Activated naive CD8-positive, alpha-beta T cell (primary cell): ENCODE measurements around the gene RER1.

Experiments
- H3K27ac Mint-ChIP-seq: one replicate; pipeline ENCODE4 v1.8.0; 2021; ENCODE audit warnings: mixed read lengths
- H3K27me3 Mint-ChIP-seq: one replicate; pipeline ENCODE4 v1.8.0; 2021; ENCODE audit warnings: mixed read lengths
- H3K36me3 Mint-ChIP-seq: one replicate; pipeline ENCODE4 v1.8.0; 2021; ENCODE audit warnings: mixed read lengths
- H3K4me1 Mint-ChIP-seq: one replicate; pipeline ENCODE4 v1.8.0; 2021; ENCODE audit warnings: low read depth, mixed read lengths
- H3K4me3 Mint-ChIP-seq: one replicate; pipeline ENCODE4 v1.8.0; 2021; ENCODE audit warnings: mild to moderate bottlenecking, mixed read lengths
- H3K9me3 Mint-ChIP-seq: one replicate; pipeline ENCODE4 v1.8.0; 2021; ENCODE audit warnings: low read depth, mixed read lengths

The RER1 gene, protein sequence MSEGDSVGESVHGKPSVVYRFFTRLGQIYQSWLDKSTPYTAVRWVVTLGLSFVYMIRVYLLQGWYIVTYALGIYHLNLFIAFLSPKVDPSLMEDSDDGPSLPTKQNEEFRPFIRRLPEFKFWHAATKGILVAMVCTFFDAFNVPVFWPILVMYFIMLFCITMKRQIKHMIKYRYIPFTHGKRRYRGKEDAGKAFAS

DNA sequence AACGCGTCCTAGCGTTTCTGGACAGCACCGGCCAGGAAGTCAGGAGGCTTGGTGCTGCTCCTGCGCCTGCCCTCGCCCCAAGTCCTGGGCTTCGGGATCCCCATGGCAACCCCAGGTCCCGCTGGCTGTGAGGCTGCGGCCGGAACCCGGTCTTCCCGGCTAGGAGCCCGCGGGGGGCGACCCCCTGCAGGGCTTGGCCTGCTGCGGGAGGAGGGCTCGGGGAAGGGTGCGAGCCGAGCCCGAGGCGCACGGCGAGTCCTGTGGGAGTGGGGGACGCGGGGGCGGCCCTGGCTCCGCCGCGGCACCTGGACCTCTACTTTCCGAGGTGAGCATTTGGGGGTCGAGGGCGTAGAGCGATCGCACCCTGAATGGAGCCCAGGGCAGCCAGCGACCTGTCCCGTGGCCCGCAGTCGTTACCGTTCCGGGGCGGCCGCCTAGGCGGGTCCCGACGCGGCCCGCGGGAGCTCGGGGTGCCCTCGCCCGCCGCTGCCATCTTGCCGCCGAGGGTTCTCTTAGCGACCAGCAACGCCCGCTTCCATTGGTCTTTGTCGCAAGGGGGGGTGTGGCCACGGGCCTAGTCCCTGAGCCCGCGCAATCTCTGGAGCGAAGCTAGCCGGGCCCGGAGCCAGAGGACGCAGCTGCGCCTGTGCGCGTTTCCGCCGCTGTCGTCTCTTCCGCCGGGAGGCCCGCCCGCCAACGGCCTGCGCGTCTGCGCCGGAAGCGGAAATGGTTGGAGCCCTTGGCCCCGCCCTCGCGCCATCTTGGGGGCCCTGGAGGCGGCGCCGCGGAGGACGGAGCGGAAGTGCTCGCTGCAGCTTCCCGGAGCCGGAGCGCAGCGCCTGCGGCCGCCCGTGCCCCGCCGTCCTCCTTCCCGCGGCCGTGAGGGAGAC is at the start of gene RER1, which contains the start of gene MORN1:
Gene RER1 (plus strand): TSS at position 801 of the 890 bp plus-strand sequence. CDS start 3,950 bp downstream, outside the sequence.
Gene MORN1 (minus strand): TSS at position 514 of the 890 bp plus-strand sequence. CDS start 21 bp downstream, at position 493.
- Mint-ChIP-seq H3K9me3 (no peaks in the 10 kb centered on the region), H3K27ac (peak within 1 kb of the TSS; percentile 68), H3K27me3 (no peaks in the 10 kb centered on the region), H3K4me3 (peak within 1 kb of the TSS; percentile 94), H3K4me1 (peaks cover 29% of the 10 kb centered on the region), H3K36me3 (no peaks in the 10 kb centered on the region)

DNA sequence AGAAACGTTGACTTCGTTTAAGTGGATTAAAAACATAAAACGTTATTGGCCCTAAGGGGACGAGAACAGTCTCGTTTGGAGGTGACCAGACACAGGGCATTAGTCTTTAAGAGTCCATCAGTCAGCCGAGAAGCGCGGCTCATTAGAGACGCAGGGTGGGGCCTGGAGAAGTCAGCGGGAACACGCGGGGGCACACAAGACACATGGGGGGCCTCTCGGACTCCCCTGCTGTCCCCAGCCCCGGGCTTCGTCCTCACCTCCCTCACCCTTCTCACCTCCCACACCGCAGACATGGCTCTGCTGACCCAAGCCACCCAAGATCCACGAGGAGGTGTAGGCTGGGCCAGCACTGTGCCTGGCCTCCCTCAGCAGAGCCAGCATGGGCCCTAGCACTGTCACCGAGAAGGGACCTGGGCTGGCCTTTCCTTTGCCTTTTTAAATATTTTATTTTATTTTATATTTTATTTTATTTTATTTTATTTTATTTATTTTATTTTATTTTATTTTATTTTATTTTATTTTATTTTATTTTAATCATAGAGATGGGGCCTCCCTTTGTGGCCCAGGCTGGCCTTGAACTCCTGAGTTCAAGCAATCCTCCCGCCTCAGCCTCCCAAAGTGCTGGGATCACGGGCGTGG is 49.1 kb upstream of the RER1 start:
- H3K27ac Mint-ChIP-seq = no peak overlapping the region
- H3K36me3 Mint-ChIP-seq = no peaks in the 10 kb centered on the region
- H3K27me3 Mint-ChIP-seq = no peaks in the 10 kb centered on the region
- H3K4me1 Mint-ChIP-seq = no peaks in the 10 kb centered on the region
- H3K4me3 Mint-ChIP-seq = no peak overlapping the region
- no peaks in the 10 kb centered on the region for H3K9me3 Mint-ChIP-seq

DNA sequence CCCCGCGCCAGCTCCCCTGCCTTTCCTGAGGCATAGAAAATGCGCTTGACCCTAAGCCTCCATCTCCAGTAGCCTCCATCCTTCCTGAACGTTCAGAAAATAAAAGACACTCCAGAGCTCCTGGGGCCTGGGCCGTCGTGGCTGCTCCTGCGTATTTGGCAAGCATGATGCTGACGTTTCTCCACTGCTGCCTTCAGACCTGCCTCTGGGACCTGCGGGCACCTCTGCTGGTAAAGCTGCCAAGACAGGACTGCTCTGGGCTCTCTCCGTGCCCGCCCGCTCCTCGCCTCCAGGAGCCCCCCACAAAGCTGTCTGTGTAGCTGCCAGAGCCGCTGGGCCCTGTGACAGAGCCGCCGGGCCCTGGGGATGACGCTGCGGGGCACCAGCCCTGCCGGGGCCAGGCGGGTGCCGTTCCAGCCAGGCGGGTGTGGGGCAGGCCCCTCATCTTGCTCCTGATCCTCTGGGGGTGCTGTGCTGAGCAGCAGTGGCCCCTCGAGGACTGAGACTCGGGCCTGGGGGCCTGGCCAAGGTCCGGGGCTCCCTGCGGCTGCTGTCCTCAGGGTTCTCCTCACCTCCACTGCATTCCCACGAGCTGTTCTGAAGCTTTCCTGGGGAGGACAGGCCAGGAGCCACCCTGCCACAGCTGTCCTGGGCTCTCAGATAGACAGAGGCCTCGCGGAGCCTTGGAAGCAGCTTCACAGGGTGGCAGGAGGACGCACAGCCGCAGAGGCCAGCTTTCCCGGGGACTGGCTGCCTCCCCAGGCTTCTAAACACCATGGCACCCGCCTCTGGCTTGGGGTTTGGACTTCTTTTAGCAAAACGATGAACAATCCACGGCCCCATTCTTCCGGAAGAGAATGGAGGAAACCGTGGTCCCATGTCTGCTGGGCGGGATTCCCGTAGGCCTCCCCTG is 48.4 kb upstream of the RER1 start:
- no peaks in the 10 kb centered on the region for H3K4me1 Mint-ChIP-seq
- no peak overlapping the region for H3K4me3 Mint-ChIP-seq
- H3K36me3 Mint-ChIP-seq = no peaks in the 10 kb centered on the region
- H3K27ac Mint-ChIP-seq = no peak overlapping the region
- H3K27me3 Mint-ChIP-seq = no peaks in the 10 kb centered on the region
- H3K9me3 Mint-ChIP-seq = no peaks in the 10 kb centered on the region

DNA sequence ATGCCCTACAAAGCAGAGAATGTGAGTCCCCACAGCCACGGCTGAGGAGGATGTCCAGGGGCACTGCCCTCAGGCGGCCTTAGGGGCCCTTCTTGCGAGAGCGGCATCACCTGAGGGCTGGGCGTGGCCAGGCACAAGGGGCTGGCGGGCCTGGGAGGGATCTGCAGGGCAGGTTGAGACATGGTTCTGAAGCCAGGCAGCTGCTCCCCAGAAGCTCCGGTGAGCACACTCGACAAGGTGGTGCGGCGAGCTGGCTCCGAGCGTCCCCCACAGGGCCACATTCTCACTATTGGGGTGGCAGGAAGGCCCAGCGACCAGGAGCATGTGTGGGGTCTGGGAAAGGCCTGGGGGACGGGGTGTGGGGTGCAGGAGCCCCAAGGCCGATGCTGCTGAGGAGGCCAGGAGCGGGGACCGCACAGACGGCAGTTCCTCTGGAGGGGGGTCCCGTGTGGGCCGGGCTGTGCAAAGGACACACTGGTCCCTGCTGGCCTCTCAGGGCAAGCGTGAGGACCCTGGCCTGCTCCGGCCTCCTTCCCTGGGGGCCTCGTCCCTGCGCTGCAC is 47.4 kb upstream of the RER1 start:
- Mint-ChIP-seq H3K9me3 (no peaks in the 10 kb centered on the region), H3K27me3 (no peaks in the 10 kb centered on the region), H3K36me3 (no peaks in the 10 kb centered on the region), H3K27ac (no peak overlapping the region), H3K4me3 (no peak overlapping the region), H3K4me1 (no peaks in the 10 kb centered on the region)

DNA sequence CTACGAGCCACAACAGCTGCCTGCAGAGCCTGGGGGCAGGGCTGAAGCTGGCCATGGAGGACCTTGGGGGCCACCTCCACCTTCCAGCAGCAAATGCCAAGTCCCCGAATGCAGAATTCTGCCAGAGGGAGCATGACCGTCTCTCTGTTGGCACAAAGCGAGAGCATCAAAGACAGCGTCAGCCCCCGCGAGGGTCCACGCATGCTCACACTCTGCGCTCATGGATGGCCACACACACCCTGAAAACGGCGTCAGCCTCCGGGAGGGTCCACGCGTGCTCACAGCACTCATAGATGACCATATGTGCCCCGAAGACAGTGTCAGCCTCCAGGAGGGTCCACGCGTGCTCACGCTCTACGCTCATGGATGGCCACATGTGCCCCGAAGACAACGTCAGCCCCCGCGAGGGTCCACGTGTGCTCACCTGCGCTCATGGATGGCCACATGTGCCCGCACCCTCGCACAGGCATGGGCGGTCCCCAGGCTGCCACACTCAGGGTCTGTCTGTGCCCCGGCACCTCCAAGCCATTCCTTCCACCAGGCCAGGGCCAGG is 46.8 kb upstream of the RER1 start:
- no peaks in the 10 kb centered on the region for H3K36me3 Mint-ChIP-seq
- H3K27ac Mint-ChIP-seq = no peak overlapping the region
- no peak overlapping the region for H3K4me3 Mint-ChIP-seq
- H3K27me3 Mint-ChIP-seq = no peaks in the 10 kb centered on the region
- no peaks in the 10 kb centered on the region for H3K4me1 Mint-ChIP-seq
- no peaks in the 10 kb centered on the region for H3K9me3 Mint-ChIP-seq

DNA sequence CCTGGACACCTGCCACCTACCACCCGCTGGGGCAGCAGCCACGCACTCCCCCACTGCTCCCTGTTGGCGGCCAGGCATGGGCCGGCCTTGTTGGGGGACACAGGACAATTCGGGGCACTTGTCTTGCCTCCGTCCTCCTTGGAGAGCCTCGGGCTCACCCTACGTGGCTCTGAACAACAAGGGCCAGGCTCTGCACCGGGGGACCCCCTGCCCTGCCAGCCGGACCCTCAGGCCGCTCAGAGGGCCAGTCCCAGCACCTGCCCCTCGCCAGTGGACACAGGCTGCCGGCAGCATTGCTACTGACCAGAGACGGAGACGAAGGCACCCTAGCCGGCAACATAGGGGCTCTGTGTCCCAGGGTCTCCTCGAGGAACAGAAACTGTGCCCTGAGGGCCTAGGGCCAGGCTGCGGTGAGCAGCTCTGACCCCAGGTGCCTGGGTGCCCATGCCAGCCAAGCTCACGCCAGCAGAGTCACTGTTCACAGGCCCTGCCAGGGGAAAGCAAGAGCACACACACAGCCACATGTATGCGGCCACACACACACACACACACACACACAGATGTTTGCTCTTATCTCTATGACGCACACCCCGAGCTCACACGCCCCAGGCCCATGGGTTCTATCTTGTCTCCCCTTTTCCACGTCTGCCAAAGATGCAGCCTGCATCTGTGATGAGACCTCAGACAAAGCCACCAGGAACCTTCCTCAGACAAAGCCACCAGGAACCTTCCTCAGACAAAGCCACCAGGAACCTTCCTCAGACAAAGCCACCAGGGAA is 46.2 kb upstream of the RER1 start:
- Mint-ChIP-seq H3K27ac (no peak overlapping the region), H3K9me3 (no peaks in the 10 kb centered on the region), H3K4me3 (no peak overlapping the region), H3K4me1 (no peaks in the 10 kb centered on the region), H3K36me3 (no peaks in the 10 kb centered on the region), H3K27me3 (no peaks in the 10 kb centered on the region)

DNA sequence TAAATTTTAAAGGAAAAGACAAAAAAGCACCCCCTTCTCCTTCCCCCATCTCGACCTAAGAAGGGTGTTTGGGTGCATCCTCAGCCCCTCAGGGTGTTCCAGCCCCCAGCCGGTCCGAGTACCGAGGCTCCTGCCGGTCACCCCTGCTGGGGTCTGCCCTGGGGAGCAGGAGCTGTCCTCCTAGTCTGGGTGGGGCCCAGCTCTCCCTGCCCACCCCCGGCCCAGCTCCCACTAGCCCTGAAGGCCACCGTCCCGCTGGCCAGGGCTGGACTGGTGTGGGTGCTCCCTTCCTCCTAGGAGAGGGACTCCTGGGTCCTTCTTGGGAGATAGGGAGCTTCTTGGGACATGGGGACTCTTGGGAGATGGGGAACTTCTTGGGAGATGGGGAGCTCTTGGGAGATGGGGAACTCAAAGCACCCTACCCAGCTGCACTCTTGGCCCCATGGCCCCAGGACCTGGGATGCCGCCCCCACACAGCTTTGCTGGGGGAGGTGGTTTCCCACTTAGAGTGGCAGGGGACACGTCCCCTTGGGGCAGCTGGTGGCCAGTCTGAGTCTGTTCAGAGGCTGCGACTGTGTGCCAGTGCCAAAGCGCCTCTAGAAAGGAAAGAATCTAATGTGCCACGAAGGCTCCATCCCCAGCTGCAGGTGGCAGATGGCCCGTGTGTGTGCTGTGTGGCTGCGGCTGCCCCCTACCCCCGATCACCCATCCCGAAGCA is 44.8 kb upstream of the RER1 start:
- Mint-ChIP-seq H3K27me3 (no peaks in the 10 kb centered on the region), H3K27ac (no peak overlapping the region), H3K4me1 (no peaks in the 10 kb centered on the region), H3K4me3 (no peak overlapping the region), H3K9me3 (no peaks in the 10 kb centered on the region), H3K36me3 (no peaks in the 10 kb centered on the region)

DNA sequence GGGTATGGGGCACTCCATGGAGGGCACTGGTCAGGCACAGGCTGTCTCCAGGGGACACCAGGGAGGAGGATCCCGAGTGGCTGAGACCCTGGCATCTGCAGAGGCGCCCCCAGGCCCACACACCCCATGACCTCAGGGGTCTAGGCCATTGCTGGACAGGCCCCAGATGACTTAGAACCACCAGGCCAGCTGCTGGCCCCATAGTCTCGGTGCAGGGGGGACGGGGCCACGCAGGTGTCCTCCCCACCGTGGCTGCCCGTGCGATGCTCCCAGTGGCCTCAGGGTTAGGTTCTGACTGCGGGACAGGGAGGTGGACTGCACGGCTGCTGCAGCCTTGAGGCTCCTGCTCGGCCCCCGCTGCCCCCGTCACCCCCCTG is 44.2 kb upstream of the RER1 start:
- Mint-ChIP-seq H3K27ac (no peak overlapping the region), H3K36me3 (no peaks in the 10 kb centered on the region), H3K4me3 (no peak overlapping the region), H3K27me3 (no peaks in the 10 kb centered on the region), H3K4me1 (no peaks in the 10 kb centered on the region), H3K9me3 (no peaks in the 10 kb centered on the region)

DNA sequence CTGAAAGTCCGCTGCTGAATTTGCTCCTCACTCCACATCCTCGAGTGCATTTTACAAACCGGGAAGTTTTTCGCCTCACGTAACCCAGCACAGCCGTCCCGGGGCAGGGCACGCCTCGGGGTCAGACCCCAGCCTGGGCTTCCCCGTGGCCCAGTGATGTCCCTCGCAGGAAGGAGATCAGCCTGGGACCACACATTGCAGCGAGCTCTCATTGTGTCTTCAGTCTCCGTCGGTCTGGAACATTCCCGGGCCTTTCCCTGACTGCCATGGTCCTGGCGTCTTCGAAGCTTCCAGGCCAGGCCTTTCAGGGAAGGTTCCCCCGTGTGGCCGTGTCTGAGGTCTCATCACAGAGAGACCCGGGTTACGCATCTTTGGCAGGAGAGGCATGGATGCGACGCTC is 43.7 kb upstream of the RER1 start:
- no peak overlapping the region for H3K27ac Mint-ChIP-seq
- H3K36me3 Mint-ChIP-seq = no peaks in the 10 kb centered on the region
- no peaks in the 10 kb centered on the region for H3K27me3 Mint-ChIP-seq
- H3K9me3 Mint-ChIP-seq = no peaks in the 10 kb centered on the region
- no peak overlapping the region for H3K4me3 Mint-ChIP-seq
- H3K4me1 Mint-ChIP-seq = no peaks in the 10 kb centered on the region

DNA sequence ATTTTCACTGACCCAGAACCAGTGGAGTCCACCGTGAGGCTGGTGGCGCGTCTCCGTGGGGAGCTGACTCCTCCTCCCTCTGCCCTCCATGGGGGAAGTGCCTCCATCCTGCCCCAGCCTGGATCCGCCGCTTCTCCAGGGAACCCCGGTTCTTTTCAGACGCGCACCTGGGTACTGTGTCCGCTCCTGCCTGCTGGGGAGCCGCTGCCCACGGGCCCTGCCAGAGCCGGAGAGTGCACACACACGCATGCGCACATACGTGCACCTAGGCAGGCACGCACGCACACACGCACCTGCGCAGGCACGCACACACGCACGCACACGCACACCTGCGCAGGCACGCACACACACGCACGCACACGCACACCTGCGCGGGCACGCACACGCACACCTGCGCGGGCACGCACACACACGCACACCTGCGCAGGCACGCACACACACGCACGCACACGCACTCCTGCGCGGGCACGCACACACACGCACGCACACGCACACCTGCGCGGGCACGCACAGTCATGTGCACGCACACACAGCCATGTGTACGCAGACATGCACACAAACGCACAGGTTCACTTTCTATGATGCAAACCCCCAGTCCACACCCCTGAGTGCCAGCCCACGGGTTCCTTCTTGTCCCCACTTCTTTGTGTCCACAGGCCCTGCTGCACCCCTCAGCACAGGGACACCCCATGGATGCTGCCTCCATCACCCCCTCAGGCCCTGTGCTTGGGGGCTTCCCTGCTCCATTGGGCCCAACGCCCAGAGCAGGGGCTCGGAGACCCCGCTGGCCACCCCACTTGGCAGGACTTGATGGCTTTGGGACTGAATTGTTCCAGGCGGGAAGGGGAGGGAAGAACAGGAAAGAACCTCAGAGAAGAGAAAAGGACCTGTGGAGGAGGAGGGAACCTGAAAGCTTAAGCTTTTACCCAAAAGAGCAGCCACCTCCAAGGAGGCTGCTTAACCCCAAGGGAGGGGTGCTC is 43.0 kb upstream of the RER1 start:
- H3K4me3 Mint-ChIP-seq = no peak overlapping the region
- no peaks in the 10 kb centered on the region for H3K36me3 Mint-ChIP-seq
- H3K4me1 Mint-ChIP-seq = no peaks in the 10 kb centered on the region

DNA sequence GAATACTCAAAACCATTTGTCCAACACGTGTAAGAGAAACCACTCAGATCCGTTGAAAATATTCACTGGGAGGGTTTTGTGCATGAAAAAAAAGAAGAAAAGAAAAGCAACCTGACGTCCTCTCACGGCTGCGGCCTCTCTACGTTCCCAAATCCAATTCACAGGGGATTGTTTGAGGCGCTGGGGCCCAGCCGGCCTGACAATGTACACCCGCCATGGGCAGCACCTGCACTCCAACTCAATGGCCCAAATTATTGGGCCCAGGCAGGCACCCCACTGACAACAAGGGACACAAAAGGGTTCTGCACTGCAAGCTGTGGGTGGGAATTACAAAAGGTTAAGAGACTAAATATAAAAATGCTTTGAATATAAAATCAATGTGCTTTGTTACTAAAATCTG is 41.8 kb upstream of the RER1 start:
- H3K4me1 Mint-ChIP-seq = no peaks in the 10 kb centered on the region
- H3K9me3 Mint-ChIP-seq = no peaks in the 10 kb centered on the region
- H3K27me3 Mint-ChIP-seq = no peaks in the 10 kb centered on the region
- H3K36me3 Mint-ChIP-seq = no peaks in the 10 kb centered on the region
- no peak overlapping the region for H3K4me3 Mint-ChIP-seq
- H3K27ac Mint-ChIP-seq = no peak overlapping the region

More for the DNA sequence above, 43.0 kb upstream of the RER1 start:
- Mint-ChIP-seq H3K27ac (no peak overlapping the region), H3K9me3 (no peaks in the 10 kb centered on the region), H3K27me3 (no peaks in the 10 kb centered on the region)

DNA sequence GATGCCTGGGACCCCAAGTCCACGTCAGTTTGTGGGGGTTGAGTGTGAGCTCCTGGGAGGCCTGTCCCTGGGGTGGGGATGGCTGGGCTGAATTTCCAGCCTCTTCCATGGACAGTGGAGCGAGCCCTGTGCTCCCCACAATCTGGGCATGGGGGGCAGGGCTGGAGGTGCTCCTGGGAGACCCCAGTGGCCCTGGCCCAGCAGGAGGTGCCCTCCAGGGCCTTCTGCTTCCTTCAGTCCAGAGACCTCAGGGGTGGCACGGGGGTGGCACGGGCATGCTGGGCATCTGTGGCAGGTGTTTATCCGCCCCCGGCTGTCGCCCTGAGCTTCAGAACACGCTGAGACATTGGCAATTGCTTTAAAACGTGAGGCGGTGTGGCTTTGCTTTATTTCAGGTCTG is 41.1 kb upstream of the RER1 start:
- Mint-ChIP-seq H3K27me3 (no peaks in the 10 kb centered on the region), H3K4me1 (no peaks in the 10 kb centered on the region), H3K27ac (no peak overlapping the region), H3K36me3 (no peaks in the 10 kb centered on the region), H3K4me3 (no peak overlapping the region), H3K9me3 (no peaks in the 10 kb centered on the region)
